GM12892 (cell line): Measurements from ENCODE around the gene TSC22D4.
"Not testable (repeated sequence)": the region's sequence is repeated elsewhere in the genome, so short reads cannot be mapped to it uniquely, and the experiment has no call there.

Experiments used
- POLR2A ChIP-seq: IDR thresholded peaks from 2 replicates; pipeline ENCODE4 v1.6.1; 2011; ENCODE audit warnings: low read depth, low read length, control low read depth
- POLR2AphosphoS5 ChIP-seq: IDR thresholded peaks from 2 replicates; pipeline ENCODE4 v1.6.1; 2011; ENCODE audit warnings: low read depth, low read length, control low read depth

GRCh38 chr7:100523192-100523591, 44.2 kb upstream of the TSC22D4 start:
- TF ChIP-seq POLR2AphosphoS5, POLR2A: not testable (repeated sequence)
